Measurements from ENCODE around the gene NUP62.
A peak's percentile ranks its signal among the peaks of the same experiment; 100 is the strongest.
"Not testable (repeated sequence)": the region's sequence is repeated elsewhere in the genome, so short reads cannot be mapped to it uniquely, and the experiment has no call there.

NUP62 gene

GRCh38 chr19:49929121-49929610 lies at the start of gene NUP62, which contains the start of gene ATF5:
TSS of gene NUP62 (minus strand) at chr19:49929504. CDS start at chr19:49909807, 19,697 bp downstream.
TSS of gene ATF5 (plus strand) at chr19:49929205. CDS start at chr19:49930851, 1,646 bp downstream.
- DNase-seq (ENCODE audit: low spot score): peak; percentile 99

- no peak for DNase-seq (ENCODE audit: low spot score)
Observed at GRCh38 chr19:49978324-49978723, 49.0 kb upstream of the NUP62 start.

DNA sequence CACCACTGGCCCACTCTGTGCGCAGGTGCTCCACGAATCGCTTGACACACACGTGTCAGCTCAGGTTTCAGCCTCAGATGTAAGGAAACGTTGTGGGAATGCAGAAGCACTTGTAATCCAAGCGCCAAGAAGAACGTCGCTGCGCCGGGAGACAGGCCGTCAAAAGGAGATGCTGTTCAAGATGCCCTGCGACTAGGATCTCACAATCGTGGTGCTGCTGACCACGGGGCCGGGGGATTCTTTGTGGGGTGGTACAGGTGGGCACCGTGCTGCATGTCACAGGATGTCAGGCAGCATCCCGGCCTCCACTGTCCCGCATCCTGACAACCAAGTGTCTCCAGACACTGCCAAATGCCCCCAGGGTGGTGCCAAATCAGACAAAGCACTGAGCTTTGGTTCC lies 48.6 kb upstream of the NUP62 start:
- DNase-seq (ENCODE audit: low spot score): no peak

DNA sequence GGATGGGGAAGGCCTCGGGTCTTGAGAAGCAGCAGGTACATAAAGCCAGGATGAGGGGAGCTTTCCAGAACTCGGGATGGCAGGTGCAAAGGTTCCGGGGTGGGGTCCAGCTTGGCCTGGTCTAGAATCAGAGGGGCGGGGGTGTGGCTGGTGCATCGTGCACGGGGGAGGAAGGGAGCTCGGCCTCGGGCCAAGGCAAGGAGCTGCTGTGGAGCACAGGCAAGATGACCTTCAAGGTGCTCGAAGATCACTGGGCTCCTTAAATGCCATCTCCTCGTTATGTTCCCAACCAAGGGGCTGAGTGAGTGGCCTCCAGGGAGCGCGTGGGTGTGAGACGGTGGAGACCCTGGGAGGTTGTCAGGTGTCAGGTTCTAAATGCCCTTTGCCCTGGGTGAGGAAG lies 47.8 kb upstream of the NUP62 start:
- DNase-seq (ENCODE audit: low spot score): no peak

DNA sequence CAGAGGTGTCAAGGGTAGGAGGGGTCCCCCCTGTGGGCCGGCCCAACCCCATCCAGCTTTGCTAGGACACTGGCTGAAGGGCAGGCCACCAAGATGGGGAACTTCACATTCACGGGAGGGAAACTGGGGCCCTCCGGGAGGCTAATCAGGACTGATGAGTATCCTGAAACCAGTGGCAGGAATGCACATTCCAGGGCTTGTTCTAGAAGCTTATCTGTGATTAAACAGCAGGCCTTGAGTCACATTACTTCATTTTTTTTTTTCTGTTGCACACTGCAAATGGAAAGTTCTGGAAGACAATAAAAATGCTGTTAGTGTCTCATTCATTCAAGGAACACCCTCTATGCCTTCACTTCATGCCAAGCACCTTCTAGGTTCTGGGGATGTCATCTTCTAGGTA lies 47.2 kb upstream of the NUP62 start:
- no peak for DNase-seq (ENCODE audit: low spot score)

DNA sequence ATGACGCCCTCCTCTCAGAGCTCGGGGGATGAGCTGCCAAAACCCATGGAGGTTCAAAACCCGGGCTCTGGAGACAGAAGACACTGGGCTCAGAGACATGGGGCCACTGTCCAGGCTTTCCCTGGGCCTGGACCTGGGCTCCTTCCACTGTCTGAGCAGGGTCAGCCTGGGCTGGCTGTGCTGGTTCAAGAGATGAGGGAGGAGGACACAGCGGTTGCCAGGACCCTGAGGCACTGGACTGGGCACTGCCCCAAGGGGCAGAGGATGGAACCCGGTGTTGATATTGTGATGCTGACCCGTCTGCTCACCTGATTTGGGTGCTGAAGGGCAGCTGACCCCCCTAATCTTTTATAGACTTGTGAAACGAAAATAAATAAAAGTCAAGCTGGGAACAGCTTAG lies 45.7 kb upstream of the NUP62 start:
- no peak for DNase-seq (ENCODE audit: low spot score)

GRCh38 chr19:49973987-49974386 lies 44.7 kb upstream of the NUP62 start:
- DNase-seq (ENCODE audit: low spot score): no peak

DNA sequence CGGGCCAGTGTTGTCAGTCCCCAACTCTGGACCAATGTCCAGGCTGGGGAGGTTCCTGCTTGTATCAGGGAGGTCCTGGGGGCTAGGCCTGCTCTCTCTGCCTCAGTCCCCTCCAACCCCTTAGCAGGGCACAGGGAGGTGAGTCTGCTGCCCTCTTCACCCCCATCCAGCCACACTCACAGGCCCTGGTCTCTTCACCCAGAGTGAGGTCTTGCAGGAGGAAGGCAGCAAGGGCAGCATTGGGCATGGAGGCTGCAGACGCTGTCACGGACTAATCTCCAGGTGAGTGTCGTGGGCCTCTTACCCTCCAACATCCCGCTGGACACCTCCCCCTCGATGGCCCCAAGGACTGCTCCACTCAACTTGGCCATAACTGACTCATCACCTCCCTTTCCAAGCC lies 43.5 kb upstream of the NUP62 start:
- no peak for DNase-seq (ENCODE audit: low spot score)

DNA sequence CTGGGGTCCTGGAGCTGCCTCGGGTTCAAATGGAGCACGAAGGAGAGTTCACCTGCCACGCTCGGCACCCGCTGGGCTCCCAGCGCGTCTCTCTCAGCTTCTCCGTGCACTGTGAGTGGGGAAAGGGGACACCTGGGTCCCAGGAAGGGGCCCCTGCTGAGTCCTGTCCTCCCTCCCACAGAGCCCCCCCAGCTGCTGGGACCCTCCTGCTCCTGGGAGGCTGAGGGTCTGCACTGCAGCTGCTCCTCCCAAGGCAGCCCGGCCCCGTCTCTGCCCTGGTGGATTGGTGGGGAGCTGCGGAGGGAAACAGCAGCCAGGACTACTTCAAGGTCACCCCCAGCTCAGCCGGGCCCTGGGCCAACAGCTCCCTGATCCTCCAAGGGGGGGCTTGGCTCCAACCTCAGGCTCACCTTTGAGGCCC lies 42.7 kb upstream of the NUP62 start:
- DNase-seq (ENCODE audit: low spot score): no peak

DNA sequence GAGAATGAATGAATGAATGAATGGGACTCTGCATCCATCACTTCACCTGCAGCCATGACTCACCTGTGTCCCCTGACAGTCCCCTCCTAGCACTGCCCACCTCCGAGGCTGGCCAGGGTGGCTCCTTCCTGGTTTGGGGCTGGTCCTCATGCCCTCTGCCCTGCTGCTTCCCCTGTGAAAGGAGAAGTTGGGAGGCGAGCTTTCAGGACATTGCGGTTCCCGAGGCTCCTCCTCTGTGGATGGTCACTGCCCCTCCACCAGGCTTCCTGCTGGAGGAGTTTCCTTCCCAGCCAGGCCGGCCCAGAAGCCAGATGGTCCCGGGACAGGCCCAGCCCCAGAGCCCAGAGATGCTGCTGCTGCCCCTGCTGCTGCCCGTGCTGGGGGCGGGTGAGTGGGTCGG lies 40.1 kb upstream of the NUP62 start:
- not testable (repeated sequence) for DNase-seq (ENCODE audit: low spot score)

- no peak for DNase-seq (ENCODE audit: low spot score)
Observed at GRCh38 chr19:49968279-49968922, 39.1 kb upstream of the NUP62 start.

GRCh38 chr19:49960980-49961379 lies 31.7 kb upstream of the NUP62 start, which contains the start of gene SIGLEC11:
TSS of gene SIGLEC11 (minus strand) at chr19:49961172. CDS start at chr19:49961081, 91 bp downstream.
- not testable (repeated sequence) for DNase-seq (ENCODE audit: low spot score)

DNA sequence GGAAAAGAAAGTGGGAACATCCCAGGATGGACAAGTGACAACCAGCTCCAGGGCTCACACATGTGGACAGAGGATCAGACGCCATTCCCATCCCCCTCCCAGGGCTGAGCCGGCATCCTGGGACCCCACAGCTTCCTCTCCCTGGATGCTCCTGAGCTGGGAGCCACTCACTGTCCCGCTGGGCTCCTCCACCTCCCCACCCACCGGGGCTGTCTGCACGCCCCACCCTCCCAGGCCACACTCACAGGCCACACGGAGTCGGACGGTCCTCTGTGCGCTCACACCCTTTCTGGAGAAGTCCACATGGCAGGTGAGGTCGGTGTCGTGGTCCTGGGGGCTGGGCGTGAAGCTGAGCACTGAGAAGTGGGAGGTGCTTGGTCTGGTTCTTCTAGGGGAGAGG lies 30.6 kb upstream of the NUP62 start:
- DNase-seq (ENCODE audit: low spot score): not testable (repeated sequence)

- DNase-seq (ENCODE audit: low spot score): not testable (repeated sequence)
Observed at GRCh38 chr19:49958596-49958995, 29.3 kb upstream of the NUP62 start.

GRCh38 chr19:49958144-49958543 lies 28.8 kb upstream of the NUP62 start:
- not testable (repeated sequence) for DNase-seq (ENCODE audit: low spot score)

- no peak for DNase-seq (ENCODE audit: low spot score)
Observed at GRCh38 chr19:49957262-49957915, 28.1 kb upstream of the NUP62 start.

- DNase-seq (ENCODE audit: low spot score): no peak
Observed at GRCh38 chr19:49956115-49956495, 26.8 kb upstream of the NUP62 start.

- no peak for DNase-seq (ENCODE audit: low spot score)
Observed at GRCh38 chr19:49954933-49955332, 25.6 kb upstream of the NUP62 start.

GRCh38 chr19:49954092-49954829 lies 25.0 kb upstream of the NUP62 start:
- no peak for DNase-seq (ENCODE audit: low spot score)

- no peak for DNase-seq (ENCODE audit: low spot score)
Observed at GRCh38 chr19:49953416-49953815, 24.1 kb upstream of the NUP62 start.

DNA sequence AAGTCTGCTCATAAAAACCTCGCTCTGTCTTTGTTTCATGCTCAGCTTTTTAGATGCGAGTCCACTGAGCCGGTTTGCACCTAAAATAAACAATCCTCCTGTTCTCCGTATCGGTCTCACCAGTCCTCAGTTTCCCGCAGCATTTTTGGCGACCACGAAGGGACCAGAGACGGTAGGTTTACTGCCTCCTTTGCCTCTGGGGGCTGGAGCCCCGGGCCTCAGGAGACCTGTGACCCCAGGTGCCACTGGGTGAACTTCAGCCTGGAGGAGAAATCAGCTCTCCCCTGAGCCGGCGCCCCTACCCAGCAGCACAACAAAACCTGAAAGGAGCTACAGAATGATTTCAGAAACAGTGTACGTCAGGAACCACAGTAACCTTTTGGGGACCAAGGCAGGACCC lies 23.6 kb upstream of the NUP62 start:
- no peak for DNase-seq (ENCODE audit: low spot score)

- DNase-seq (ENCODE audit: low spot score): no peak
Observed at GRCh38 chr19:49952479-49952836, 23.2 kb upstream of the NUP62 start.
